HG03432 (cell line): Measurements from ENCODE around the gene MOB3A.

Experiments used
- ATAC-seq: cut with Tn5 transposase; IDR thresholded peaks from one replicate; pipeline ENCODE4 v1.9.1; 2021; ENCODE audit warnings: mild to moderate bottlenecking, moderate library complexity; ENCODE audit not compliant: unreplicated experiment

Gene MOB3A

GRCh38 chr19:2083174-2083854 is 12.8 kb downstream of the MOB3A start:
- no peak for ATAC-seq

GRCh38 chr19:2081873-2082810 is 14.0 kb downstream of the MOB3A start:
- no peak for ATAC-seq

GRCh38 chr19:2080336-2080988 is 15.7 kb downstream of the MOB3A start:
- ATAC-seq = no peak

GRCh38 chr19:2079865-2080301 is 16.2 kb downstream of the MOB3A start:
- ATAC-seq = no peak

GRCh38 chr19:2079076-2079864 is 16.9 kb downstream of the MOB3A start:
- ATAC-seq = no peak

- ATAC-seq = no peak
Measured at GRCh38 chr19:2077833-2078619, 18.1 kb downstream of the MOB3A start.

GRCh38 chr19:2077398-2077797 is 18.7 kb downstream of the MOB3A start:
- no peak for ATAC-seq

GRCh38 chr19:2076526-2076944 is 19.6 kb downstream of the MOB3A start:
- no peak for ATAC-seq

GRCh38 chr19:2072757-2073551 is 23.2 kb downstream of the MOB3A start:
- no peak for ATAC-seq

GRCh38 chr19:2070986-2071673 is 25.0 kb downstream of the MOB3A start:
- no peak for ATAC-seq

GRCh38 chr19:2070436-2070827 is 25.7 kb downstream of the MOB3A start:
- no peak for ATAC-seq

- ATAC-seq = no peak
Measured at GRCh38 chr19:2064788-2065524, 31.2 kb downstream of the MOB3A start.

- ATAC-seq = no peak
Measured at GRCh38 chr19:2064395-2064787, 31.7 kb downstream of the MOB3A start.

GRCh38 chr19:2063824-2064223 is 32.3 kb downstream of the MOB3A start:
- no peak for ATAC-seq

- ATAC-seq = no peak
Measured at GRCh38 chr19:2062770-2063169, 33.4 kb downstream of the MOB3A start.

- ATAC-seq = no peak
Measured at GRCh38 chr19:2062389-2062729, 33.8 kb downstream of the MOB3A start.

GRCh38 chr19:2061495-2062388 is 34.4 kb downstream of the MOB3A start:
- ATAC-seq = peak; percentile 77
